ENCODE measurements around the gene UTP15. TPM values are rescaled to one million over a fixed set of nuclear protein-coding genes. Genes with fewer than 3 reads are reported as not detected.

Gene UTP15
- total and polyA plus RNA-seq, 2 donors (not counting 3 experiments of a cell fraction or from before 2014, with no cell fraction given): 11.7 to 25.2 TPM

- Histone ChIP-seq H4K20me1 (replicated peaks; ENCODE audit: control insufficient read depth, extremely low read depth, insufficient read depth, low read length) (no peaks in the 10 kb centered on the region), H3K4me1 (ENCODE audit: control insufficient read depth, extremely low read depth, insufficient read depth, low read length) (peaks cover 40% of the 10 kb centered on the region), H3K36me3 (ENCODE audit: control insufficient read depth in 2 of 2, extremely low read depth in 1 of 2, insufficient read depth in 2 of 2, low read length in 2 of 2) (no peaks in the 10 kb centered on the region), H3K4me3 (replicated peaks in 1 of 3; ENCODE audit: insufficient read depth in 1 of 3, low read depth in 1 of 3, low read length in 3 of 3) (peak within 1 kb of the TSS; percentile 48 to 83 (median 74)), H3K9ac (replicated peaks; ENCODE audit: extremely low read depth, insufficient read depth, low read length) (peak within 1 kb of the TSS; percentile 94), H2AFZ (ENCODE audit: low read depth, low read length) (peak within 1 kb of the TSS; percentile 80), H3K4me2 (ENCODE audit: insufficient read depth, low read length) (peak within 1 kb of the TSS; percentile 97), H3K79me2 (ENCODE audit: control insufficient read depth, insufficient read depth, low read length) (peaks cover 52% of the 10 kb centered on the region), H3K9me1 (replicated peaks; ENCODE audit: control insufficient read depth, extremely low read depth, insufficient read depth, low read length) (no peaks in the 10 kb centered on the region), H3K9me3 (replicated peaks; ENCODE audit: control insufficient read depth, insufficient read depth, low read length) (no peaks in the 10 kb centered on the region), H3K27ac (ENCODE audit: insufficient read depth, low read depth, low read length) (peak within 1 kb of the TSS; percentile 81), H3K27me3 (ENCODE audit: control insufficient read depth in 2 of 2, insufficient read depth in 2 of 2, low read length in 2 of 2) (no peaks in the 10 kb centered on the region)
- POLR2A ChIA-PET: interaction anchor here (0.9 to 1.0 kb wide), 2 partner anchors 12 to 22 kb away, joined by 3 to 6 read pairs; no protein-coding TSS in a partner anchor
- TF ChIP-seq CTCF (IDR thresholded peaks at IDR 0.05; ENCODE audit: extremely low read depth in 1 of 2, insufficient read depth in 1 of 2, low read depth in 1 of 2, low read length in 2 of 2): no peak
- no peak for TF ChIP-seq GATA2 (IDR thresholded peaks at IDR 0.05; ENCODE audit: insufficient read depth, insufficient read length, low read depth, low read length)
- peak; percentile 92 for TF ChIP-seq POLR2A (IDR thresholded peaks at IDR 0.05; ENCODE audit: low read depth, low read length)
- TF ChIP-seq EZH2 (IDR thresholded peaks at IDR 0.05; ENCODE audit: borderline replicate concordance, low read depth, low read length, severe bottlenecking): no peak
- peak; percentile 82 for TF ChIP-seq POLR2AphosphoS5 (IDR thresholded peaks at IDR 0.05; ENCODE audit: insufficient read depth, low read depth, low read length)
- intact Hi-C loops (cut with micrococcal nuclease) (loop anchor here (1.0 to 5.0 kb wide), 4 partner anchors 12 to 121 kb away; no protein-coding TSS in a partner anchor), dilution Hi-C loops (cut with MboI; ENCODE audit: extremely low pct_ligation_motif_present, low sequenced_read_pairs) (no loop called here)
- FAIRE-seq: peak; percentile 69
- no TSS peak for BruUV-seq (replicated peaks)
- CTCF ChIA-PET: interaction anchor here (0.9 to 3.2 kb wide), 7 partner anchors 14 to 166 kb away, joined by 3 to 17 read pairs (median 7); no protein-coding TSS in a partner anchor
- DNase-seq (ENCODE audit: low read depth, low spot score): peak; percentile 47
Measured at GRCh38 chr5:73625944-73626811, 60.6 kb downstream of the UTP15 start, which contains the start of gene ARHGEF28. Gene ARHGEF28, plus strand, starts transcription at chr5:73626196. Its CDS starts 58,656 bp downstream, at chr5:73684852.

Data from endothelial cell of umbilical vein (primary cell).